Glomerular endothelial cell (primary cell): Measurements from ENCODE around the gene RABEPK. TPM values are rescaled to one million over a fixed set of nuclear protein-coding genes. Genes with fewer than 3 reads are reported as not detected.
A peak's percentile ranks its signal among the peaks of the same experiment; 100 is the strongest.
"Not testable (repeated sequence)": the region's sequence is repeated elsewhere in the genome, so short reads cannot be mapped to it uniquely, and the experiment has no call there.

ENCODE experiments used
- DNase-seq: peaks from one replicate; pipeline ENCODE4 v3.0.0-alpha.2; 2011; ENCODE audit warnings: low read depth, low spot score; ENCODE audit errors: extremely low read depth
- total RNA-seq: library from RNA; depleted of rRNA; stranded (reverse); fragments of >200 nt; gene quantifications from 2 replicates; pipeline ENCODE4 v1.2.3, GENCODE V29; 2015

The RABEPK gene
- total RNA-seq, 1 donor from 2014 or later = 17.2 TPM

- no peak for DNase-seq
Measured at GRCh38 chr9:125190361-125190801, 10.0 kb upstream of the RABEPK start.

- DNase-seq = not testable (repeated sequence)
Measured at GRCh38 chr9:125194466-125194865, 5.9 kb upstream of the RABEPK start.

DNA sequence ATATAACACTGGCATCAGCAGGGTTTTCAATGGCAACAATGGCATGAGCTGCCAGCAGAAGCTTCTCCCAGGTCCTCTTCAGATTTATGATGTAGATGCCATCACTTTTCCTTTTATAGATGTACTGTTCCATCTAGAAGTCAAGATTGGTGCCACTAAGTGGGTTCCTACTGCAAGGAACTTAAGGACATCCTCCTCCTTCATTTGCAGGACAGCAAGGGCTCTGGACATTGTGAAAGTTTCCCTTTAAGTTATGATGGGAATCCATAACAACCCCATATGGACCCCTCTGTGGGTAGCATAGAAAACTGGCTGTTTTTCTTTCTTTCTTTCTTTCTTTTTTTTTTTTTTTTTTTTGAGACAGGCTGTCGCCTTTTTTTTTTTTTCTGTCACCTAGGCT is 4.8 kb upstream of the RABEPK start:
- not testable (repeated sequence) for DNase-seq

- no peak for DNase-seq
Measured at GRCh38 chr9:125202846-125203618, 2.7 kb downstream of the RABEPK start.

DNA sequence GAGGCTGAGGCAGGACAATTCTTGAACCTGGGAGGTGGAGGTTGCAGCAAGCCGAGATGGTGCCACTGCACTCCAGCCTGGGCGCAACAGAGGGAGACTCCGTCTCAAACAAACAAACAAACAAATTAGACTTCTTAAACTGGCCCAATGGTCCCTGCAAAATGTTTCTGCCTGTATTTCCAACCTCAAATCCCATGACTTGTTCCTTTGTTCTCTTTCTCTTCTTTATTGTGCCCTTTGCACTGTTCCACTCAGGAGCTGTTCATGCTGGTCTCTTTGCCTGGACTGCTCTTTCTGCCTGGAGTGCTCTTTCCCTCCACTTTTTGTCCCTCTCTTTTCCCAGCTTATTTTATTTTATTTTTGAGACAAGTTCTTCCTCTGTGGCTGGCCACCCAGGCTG is 4.1 kb downstream of the RABEPK start:
- DNase-seq = no peak

DNA sequence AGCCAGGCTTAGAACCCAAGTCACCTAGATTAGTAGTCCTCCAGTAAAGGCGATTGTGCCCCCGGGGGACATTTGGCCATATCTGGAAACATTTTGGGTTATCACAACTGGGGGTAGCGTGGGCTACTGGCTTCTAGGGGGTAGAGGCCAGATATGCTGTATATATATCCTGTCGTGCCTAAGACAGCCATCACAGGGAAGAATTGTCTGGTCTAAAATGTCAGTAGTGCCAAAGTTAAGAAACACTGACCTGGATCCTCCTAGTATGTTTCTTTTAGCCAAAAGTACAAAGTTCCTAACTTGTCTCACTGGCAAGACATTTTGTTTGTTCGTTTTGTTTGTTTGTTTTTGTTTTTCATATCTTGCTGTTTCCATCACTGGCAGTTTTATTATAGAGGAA is 13.8 kb downstream of the RABEPK start:
- no peak for DNase-seq

DNA sequence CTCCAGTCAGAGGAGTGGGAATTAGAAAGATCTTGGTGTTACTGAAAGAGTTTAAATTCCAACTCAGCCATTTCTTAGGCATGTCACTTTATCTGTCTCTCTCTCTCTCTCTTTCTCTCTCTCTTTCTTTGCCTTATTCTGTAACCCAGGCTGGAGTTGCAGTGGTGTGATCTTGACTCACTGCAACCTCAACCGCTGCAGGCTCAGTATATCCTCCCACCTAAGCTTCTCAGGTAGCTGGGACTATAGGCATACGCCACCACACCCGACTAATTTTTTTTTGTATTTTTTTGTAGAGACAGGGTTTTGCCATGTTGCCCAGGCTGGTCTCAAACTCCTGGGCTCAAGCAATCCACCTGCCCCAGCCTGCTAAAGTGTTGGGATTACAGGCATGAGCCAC is 18.3 kb downstream of the RABEPK start:
- DNase-seq = no peak

GRCh38 chr9:125224858-125225257 is 24.5 kb downstream of the RABEPK start:
- DNase-seq = not testable (repeated sequence)

- no peak for DNase-seq
Measured at GRCh38 chr9:125227761-125228160, 27.4 kb downstream of the RABEPK start.

DNA sequence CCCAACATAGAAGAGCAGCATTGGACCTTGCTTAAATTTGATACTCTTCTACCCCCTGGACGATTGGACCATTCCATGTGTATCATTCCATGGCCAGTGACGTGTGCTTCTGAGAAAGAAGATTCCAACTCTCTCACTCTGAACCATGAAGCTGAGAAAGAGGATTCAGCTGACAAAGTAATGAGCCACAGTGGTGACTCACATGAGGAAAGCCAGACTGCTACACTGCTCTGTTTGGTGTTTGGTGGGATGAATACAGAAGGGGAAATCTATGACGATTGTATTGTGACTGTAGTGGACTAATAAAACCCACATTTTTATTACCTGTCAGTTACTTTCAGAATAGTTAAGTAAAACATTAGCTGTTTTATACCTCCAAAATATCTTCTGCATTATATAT is 33.3 kb downstream of the RABEPK start:
- peak; percentile 60 for DNase-seq

- DNase-seq = not testable (repeated sequence)
Measured at GRCh38 chr9:125234099-125234498, 33.8 kb downstream of the RABEPK start.

GRCh38 chr9:125235804-125236519 is 35.6 kb downstream of the RABEPK start:
- DNase-seq = no peak

DNA sequence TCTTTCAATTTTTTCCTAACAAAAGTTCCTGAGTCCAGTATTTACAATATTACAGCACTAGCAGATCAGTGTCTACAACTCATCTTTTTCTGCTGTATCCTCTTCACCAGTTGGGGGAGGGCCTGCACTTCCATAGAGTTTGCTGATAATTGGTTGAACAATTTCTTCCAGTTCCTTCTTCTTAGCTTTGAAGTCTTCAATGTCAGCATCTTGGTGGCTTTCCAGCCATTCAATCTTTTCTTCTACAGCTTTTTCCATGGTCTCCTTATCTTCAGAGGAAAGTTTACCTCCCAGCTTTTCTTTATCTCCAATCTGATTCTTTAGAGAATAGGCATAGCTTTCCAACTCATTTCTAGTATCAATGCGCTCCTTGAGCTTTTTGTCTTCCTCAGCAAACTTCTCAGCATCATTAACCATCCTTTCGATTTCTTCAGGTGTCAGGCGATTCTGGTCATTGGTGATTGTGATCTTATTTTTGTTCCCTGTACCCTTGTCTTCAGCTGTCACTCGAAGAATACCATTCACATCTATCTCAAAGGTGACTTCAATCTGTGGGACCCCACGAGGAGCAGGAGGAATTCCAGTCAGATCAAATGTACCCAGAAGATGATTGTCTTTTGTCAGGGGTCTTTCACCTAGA is 36.3 kb downstream of the RABEPK start:
- DNase-seq = not testable (repeated sequence)

DNA sequence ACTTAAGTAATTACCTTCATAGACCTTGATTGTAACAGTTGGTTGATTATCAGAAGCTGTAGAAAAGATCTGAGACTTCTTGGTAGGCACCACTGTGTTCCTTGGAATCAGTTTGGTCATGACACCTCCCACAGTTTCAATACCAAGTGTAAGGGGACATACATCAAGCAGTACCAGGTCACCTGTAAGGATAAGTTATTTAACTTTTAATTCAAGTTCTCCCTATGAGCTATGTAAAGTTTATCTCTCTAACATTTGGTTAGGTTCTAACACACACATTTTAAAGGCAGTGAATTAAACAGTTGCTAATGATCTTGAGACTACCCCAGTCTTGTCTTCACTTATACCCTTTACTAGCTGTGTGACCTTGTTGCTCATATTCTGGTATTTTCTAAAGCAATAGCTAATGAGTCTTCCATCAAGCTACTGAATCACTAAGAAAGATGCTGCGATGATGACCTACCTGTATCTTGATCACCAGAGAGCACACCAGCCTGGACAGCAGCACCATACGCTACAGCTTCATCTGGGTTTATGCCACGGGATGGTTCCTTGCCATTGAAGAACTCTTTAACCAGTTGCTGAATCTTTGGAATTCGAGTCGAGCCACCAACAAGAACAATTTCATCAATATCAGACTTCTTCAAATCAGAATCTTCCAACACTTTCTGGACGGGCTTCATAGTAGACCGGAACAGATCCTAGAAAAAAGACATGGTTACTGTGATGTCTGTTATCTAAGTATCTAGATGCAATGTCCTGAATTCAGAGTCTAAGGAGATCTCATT is 38.0 kb downstream of the RABEPK start:
- no peak for DNase-seq

DNA sequence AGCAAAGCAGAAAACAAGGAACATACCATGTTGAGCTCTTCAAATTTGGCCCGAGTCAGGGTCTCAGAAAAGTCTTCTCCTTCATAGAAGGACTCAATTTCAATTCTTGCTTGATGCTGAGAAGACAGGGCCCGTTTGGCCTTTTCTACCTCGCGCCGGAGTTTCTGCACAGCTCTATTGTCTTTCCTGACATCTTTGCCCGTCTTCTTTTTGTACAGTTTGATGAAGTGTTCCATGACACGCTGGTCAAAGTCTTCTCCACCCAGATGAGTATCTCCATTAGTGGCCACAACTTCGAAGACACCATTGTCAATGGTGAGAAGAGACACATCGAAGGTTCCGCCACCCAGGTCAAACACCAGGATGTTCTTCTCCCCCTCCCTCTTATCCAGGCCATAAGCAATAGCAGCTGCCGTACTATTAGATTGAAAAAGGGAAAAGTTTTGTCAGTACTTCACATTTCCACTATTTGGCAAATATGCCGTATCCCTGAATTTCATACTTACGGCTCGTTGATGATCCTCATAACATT is 38.6 kb downstream of the RABEPK start:
- DNase-seq = no peak

GRCh38 chr9:125239631-125240597 is 39.6 kb downstream of the RABEPK start:
- no peak for DNase-seq

GRCh38 chr9:125240649-125240999 is 40.3 kb downstream of the RABEPK start:
- no peak for DNase-seq

GRCh38 chr9:125241000-125241862 is 40.9 kb downstream of the RABEPK start, which contains the start of gene HSPA5:
Gene HSPA5 (minus strand): TSS chr9:125241343. CDS start chr9:125241126, 217 bp downstream.
- DNase-seq = peak; percentile 99
